ENCODE results near the gene AVPR2.

GRCh38 chrX:153874366-153875125 is 29.9 kb upstream of the AVPR2 start:
- TF ChIP-seq, protein P1, sequence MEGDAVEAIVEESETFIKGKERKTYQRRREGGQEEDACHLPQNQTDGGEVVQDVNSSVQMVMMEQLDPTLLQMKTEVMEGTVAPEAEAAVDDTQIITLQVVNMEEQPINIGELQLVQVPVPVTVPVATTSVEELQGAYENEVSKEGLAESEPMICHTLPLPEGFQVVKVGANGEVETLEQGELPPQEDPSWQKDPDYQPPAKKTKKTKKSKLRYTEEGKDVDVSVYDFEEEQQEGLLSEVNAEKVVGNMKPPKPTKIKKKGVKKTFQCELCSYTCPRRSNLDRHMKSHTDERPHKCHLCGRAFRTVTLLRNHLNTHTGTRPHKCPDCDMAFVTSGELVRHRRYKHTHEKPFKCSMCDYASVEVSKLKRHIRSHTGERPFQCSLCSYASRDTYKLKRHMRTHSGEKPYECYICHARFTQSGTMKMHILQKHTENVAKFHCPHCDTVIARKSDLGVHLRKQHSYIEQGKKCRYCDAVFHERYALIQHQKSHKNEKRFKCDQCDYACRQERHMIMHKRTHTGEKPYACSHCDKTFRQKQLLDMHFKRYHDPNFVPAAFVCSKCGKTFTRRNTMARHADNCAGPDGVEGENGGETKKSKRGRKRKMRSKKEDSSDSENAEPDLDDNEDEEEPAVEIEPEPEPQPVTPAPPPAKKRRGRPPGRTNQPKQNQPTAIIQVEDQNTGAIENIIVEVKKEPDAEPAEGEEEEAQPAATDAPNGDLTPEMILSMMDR (IDR thresholded peaks at IDR 0.05): no peak
- TF ChIP-seq ZFX (IDR thresholded peaks at IDR 0.05; ENCODE audit: borderline replicate concordance): no peak

Data from 22Rv1 (cell line).